GM06990 (cell line): Measurements from ENCODE around the gene LCORL.
"Not testable (repeated sequence)": the region's sequence is repeated elsewhere in the genome, so short reads cannot be mapped to it uniquely, and the experiment has no call there.

Source experiments
- DNase-seq: peaks from one replicate; pipeline ENCODE4 v3.0.0-alpha.2; 2011; ENCODE audit not compliant: insufficient read length; ENCODE audit errors: extremely low read depth
- H3K27me3 ChIP-seq: replicated peaks from 2 replicates; pipeline ENCODE4 v1.6.0; 2011; ENCODE audit warnings: low read length; ENCODE audit not compliant: control insufficient read depth, insufficient read depth
- H3K36me3 ChIP-seq: 2 replicates; pipeline ENCODE4 v1.5.1; 2011; ENCODE audit warnings: low read length; ENCODE audit not compliant: control insufficient read depth, insufficient read depth
- H3K4me3 ChIP-seq: replicated peaks from 2 replicates; pipeline ENCODE4 v1.5.1; 2011; ENCODE audit warnings: low read depth, mild to moderate bottlenecking, control low read depth, low read length
- CTCF ChIP-seq: IDR thresholded peaks from 2 replicates; pipeline ENCODE4 v1.5.1; 2011; ENCODE audit warnings: low read length, control low read depth, mild to moderate bottlenecking, inconsistent platforms; ENCODE audit not compliant: insufficient read depth, poor library complexity, severe bottlenecking

Gene LCORL

GRCh38 chr4:18014269-18014668 lies 7.3 kb downstream of the LCORL start:
- no peak for DNase-seq
- TF ChIP-seq CTCF: no peak
- H3K4me3 ChIP-seq: no peak overlapping the region
- H3K27me3 ChIP-seq: no peaks in the 10 kb centered on the region
- no peaks in the 10 kb centered on the region for H3K36me3 ChIP-seq

DNA sequence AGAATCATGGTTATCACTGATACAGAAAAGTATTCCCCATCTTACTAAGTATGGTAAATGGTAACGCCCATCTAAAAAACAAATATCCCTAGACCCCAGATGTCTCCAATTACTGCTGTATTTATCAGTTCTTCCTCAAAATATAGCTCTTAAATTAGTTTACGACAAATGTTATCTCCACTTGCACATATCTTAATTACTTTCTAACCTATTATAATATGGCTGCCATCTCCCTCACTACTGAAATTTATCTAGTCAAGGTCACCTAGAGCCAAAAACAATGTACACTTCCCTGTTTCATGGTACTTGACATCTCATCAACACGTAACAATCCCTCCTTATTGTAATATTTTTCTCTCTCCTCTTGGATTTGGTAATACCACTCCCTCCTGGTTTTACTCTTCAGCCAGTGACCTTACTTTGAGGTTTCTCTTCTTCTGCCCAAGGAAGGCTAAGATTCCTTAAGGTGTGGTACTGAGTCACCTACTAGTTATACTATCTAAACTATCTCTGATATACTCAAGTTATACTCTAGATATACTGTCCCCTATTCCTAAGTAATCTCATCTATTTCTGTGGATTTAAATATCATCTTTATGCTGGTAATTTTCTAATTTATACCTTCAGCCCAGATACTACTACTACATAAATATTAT lies 8.6 kb downstream of the LCORL start:
- Histone ChIP-seq H3K36me3 (no peaks in the 10 kb centered on the region), H3K4me3 (no peak overlapping the region), H3K27me3 (no peaks in the 10 kb centered on the region)
- no peak for DNase-seq
- no peak for TF ChIP-seq CTCF

GRCh38 chr4:18012134-18012806 lies 9.3 kb downstream of the LCORL start:
- no peaks in the 10 kb centered on the region for H3K27me3 ChIP-seq
- no peaks in the 10 kb centered on the region for H3K36me3 ChIP-seq
- no peak for DNase-seq
- no peak overlapping the region for H3K4me3 ChIP-seq
- TF ChIP-seq CTCF: no peak

DNA sequence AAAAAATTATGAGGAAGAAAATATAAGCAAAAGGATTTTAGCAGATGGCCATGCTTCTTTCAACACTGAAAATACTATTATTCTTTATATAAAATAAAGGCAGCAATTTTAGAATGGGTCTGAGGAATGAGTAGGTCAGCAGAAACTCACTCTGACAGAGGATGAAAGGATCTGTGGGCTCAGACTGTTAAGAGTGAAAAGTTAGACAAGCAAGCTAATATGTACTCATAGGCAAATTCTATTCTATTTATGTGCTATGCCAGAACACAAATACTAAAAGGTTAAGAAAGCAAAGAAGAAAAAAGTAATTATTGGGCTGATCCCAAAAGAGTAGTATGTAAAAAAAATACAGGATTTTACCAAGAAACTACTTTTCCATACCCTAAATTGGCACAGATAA lies 13.9 kb downstream of the LCORL start:
- DNase-seq: no peak
- Histone ChIP-seq H3K4me3 (no peak overlapping the region), H3K36me3 (peaks cover 1% of the 10 kb centered on the region; the same call in 1 of the 2 replicates), H3K27me3 (no peaks in the 10 kb centered on the region)
- TF ChIP-seq CTCF: no peak

GRCh38 chr4:18006432-18006831 lies 15.1 kb downstream of the LCORL start:
- H3K27me3 ChIP-seq, H3K4me3 ChIP-seq, DNase-seq, H3K36me3 ChIP-seq: not testable (repeated sequence)

DNA sequence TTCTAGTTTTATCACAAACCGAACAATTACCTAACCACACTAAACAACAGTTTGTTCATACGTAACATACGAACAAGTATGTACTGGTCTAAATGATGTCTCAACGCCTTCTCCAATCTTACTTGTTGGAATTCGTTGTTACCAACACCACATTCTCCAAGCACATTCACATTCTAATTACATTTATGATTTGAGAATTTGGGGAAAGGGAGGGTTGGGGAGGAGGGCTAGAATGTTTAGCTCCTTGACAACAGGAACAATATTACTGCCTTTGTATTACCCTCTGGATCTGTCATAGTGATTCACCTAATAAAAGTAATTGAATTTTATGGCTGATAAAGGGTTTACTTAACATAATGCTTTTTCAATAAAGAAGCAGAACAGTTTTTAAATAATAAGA lies 24.4 kb downstream of the LCORL start:
- no peak for TF ChIP-seq CTCF
- no peaks in the 10 kb centered on the region for H3K36me3 ChIP-seq
- no peaks in the 10 kb centered on the region for H3K27me3 ChIP-seq
- DNase-seq: no peak
- H3K4me3 ChIP-seq: no peak overlapping the region
